GDM1 (cell line): Measurements from ENCODE around the gene MOB3C.

Source experiments
- DNase-seq: peaks from one replicate; lab custom pipeline; 2025; lab: John Stamatoyannopoulos, UW

MOB3C gene

GRCh38 chr1:46638921-46639320 lies 22.3 kb upstream of the MOB3C start:
- no peak for DNase-seq

GRCh38 chr1:46637444-46638083 lies 21.0 kb upstream of the MOB3C start:
- no peak for DNase-seq

- no peak for DNase-seq
Measured at GRCh38 chr1:46635205-46635604, 18.6 kb upstream of the MOB3C start.

GRCh38 chr1:46630719-46631118 lies 14.1 kb upstream of the MOB3C start:
- DNase-seq = no peak

- no peak for DNase-seq
Measured at GRCh38 chr1:46623743-46624644, 7.4 kb upstream of the MOB3C start.

- DNase-seq = no peak
Measured at GRCh38 chr1:46622344-46622743, 5.7 kb upstream of the MOB3C start.

GRCh38 chr1:46621930-46622329 lies 5.3 kb upstream of the MOB3C start:
- DNase-seq = no peak

- DNase-seq = no peak
Measured at GRCh38 chr1:46619656-46620258, 3.1 kb upstream of the MOB3C start.

- DNase-seq = no peak
Measured at GRCh38 chr1:46618754-46619415, 2.3 kb upstream of the MOB3C start.

- no peak for DNase-seq
Measured at GRCh38 chr1:46617833-46618232, 1.2 kb upstream of the MOB3C start.

- no peak for DNase-seq
Measured at GRCh38 chr1:46617108-46617800, 643 bp upstream of the MOB3C start.

GRCh38 chr1:46615735-46616134 lies 876 bp downstream of the MOB3C start:
- DNase-seq = no peak

GRCh38 chr1:46615088-46615487 lies 1.5 kb downstream of the MOB3C start:
- no peak for DNase-seq

GRCh38 chr1:46614604-46614984 lies 2.0 kb downstream of the MOB3C start:
- no peak for DNase-seq

GRCh38 chr1:46613661-46614603 lies 2.7 kb downstream of the MOB3C start:
- peak; percentile 54 for DNase-seq

- DNase-seq = no peak
Measured at GRCh38 chr1:46612937-46613660, 3.5 kb downstream of the MOB3C start.

- DNase-seq = no peak
Measured at GRCh38 chr1:46611691-46612221, 4.9 kb downstream of the MOB3C start.

- DNase-seq = no peak
Measured at GRCh38 chr1:46607345-46608130, 9.1 kb downstream of the MOB3C start.
